Hematopoietic multipotent progenitor cell treated with erythropoietin and hydrocortisone succinate and interleukin-3 and kit ligand, for 6 days (in vitro differentiated cells): ENCODE data around the gene GYS1.
"Not testable (repeated sequence)": the region's sequence is repeated elsewhere in the genome, so short reads cannot be mapped to it uniquely, and the experiment has no call there.

Source experiments
- DNase-seq: peaks from one replicate; pipeline ENCODE4 v3.0.0-alpha.2; 2015

The GYS1 gene

DNA sequence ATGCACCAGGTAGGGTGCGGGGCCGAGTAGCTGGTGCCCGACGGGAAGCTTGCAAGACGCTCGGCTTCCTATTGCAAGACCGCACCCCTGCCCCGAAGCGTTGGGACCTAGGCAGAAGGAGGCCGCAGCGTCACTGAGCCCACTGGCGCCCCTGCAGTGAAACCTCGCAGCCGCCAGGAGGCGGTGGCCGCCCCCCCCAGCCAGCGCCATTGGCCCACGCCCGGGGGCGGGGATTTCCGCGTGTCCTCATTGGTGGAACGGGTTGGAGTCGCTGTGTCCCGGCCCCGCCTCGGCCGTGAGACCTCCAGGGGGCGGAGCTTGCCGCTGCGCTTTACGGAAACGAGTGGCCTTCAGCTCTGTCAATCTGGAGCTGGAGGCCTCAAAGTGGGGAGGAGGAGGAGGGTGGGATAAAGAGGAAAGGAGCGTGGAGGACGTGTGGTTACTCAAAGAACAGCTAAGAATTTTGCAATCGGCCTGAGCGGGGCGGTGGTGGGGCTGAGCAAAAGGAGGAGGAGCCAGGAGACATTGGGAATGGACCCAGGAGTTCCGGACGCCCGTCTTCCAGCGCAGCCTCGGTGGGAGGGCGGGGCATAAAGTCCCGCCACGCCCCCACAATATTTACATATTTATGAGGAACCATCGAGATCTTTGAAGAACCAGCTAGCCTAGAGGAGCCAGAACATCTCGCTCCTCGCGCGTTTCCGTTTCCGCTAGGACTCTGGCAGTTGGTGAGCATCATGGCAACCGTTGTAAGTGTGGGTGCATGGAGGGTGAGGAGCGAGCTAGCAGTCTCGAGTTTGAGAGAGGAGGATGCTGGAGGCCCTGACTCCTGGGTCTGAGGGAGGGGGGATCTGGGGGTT lies at the start of gene GYS1, which contains the start of gene RUVBL2:
Gene GYS1 (minus strand): TSS at position 135 of the 860 bp plus-strand sequence. CDS start 197 bp downstream, outside the sequence.
Gene RUVBL2 (plus strand): TSS at position 713 of the 860 bp plus-strand sequence. CDS start 25 bp downstream, at position 738.
- peak; percentile 100 for DNase-seq

DNA sequence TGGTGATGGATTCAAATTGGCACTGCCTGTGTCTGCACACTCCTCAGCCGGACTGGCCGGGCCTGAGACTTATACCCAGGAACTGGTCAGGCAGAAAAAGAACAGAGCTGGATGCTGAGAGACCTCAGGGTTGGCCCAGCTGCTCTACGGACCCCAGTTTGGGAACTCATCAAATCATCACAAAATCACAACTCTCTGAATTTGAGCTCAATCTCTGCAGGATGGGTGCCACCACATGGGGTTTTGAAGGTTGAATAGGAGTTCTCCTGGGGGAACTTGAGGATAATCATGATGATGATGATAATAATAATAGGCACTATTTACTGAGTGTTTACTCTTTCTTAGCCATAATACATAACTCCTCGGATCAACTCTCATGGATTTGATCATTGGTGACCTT lies 49.6 kb upstream of the GYS1 start:
- not testable (repeated sequence) for DNase-seq

DNA sequence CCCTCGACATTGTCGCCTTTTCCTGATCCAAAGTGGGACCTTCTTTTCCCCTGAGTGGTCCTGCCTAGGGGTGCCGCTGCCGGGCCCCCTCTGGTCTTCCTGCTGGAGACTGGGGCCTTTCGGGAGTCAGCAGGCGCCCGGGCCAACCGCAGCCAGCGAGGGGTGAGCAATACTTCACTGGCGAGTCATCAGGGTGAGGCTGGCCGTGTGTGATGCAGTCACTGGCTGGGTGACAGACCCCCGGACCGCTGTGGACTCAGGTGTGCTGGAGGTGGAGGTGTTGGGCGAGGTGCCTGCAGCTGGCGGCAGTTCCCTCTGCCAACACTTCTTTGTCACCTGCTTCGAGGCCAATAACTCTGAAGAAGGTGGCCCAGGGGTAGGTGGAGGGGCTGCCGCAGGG lies 49.1 kb upstream of the GYS1 start:
- no peak for DNase-seq

DNA sequence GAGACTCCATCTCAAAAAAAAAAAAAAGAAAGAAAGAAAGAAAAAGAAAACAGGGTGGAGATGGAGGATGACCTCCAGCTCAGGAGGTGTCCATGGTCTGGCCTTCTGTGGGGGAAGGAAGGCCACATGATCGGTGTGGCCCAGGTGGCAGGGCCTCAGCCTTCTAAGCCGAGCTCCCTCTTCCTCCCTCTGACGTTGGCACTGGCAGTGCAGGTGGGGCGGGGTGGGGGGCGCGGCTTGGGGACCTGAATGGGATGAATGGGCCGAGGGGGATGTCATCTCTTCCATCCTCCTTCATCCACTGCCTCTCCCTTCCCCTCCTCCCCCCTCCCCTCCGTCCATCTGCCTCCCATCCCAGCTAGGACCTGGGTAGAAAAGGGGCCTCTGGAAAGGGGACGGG lies 46.6 kb upstream of the GYS1 start:
- not testable (repeated sequence) for DNase-seq

DNA sequence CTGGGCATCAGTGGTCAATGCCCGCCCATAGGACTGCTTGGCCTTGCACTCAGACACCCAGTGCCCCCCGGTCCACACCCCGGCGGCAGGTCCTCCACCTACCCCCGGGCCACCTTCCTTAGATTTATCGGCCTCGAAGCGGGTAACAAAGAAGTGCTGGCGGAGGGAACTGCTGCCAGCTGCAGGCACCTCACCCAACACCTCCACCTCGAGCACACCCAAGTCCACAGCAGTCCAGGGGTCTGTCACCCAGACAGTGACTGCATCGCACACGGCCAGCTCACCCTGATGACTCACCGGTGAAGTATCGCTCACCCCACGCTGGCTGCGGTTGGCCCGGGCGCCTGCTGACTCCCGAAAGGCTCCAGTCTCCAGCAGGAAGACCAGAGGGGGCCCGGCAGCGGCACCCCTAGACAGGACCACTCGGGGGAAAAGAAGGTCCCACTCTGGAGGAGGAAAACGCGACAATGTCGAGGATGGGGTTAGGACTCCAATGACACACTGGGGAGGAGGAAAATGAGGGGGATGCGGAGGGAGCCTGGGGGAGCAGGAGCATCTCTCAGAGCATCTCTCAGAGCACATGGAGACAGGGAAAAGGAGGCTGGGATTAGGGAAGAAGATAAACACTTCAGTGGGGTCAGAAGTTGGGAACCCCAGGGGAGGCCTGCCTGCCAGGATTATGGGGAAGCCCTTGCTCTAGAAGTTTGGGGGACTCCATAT lies 45.6 kb upstream of the GYS1 start:
- DNase-seq = not testable (repeated sequence)

DNA sequence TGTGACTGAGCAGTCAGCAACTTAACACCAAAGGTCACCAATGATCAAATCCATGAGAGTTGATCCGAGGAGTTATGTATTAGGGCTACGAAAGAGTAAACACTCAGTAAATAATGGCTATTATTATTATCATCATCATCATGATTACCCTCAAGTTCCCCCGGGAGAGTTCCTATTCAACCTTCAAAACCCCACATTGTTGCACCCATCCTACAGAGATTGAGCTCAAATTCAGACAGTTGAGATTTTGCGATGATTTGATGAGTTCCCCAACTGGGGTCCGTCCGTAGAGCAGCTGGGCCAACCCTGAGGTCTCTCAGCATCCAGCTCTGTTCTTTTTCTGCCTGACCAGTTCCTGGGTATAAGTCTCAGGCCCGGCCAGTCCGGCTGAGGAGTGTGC lies 45.0 kb upstream of the GYS1 start:
- not testable (repeated sequence) for DNase-seq

DNA sequence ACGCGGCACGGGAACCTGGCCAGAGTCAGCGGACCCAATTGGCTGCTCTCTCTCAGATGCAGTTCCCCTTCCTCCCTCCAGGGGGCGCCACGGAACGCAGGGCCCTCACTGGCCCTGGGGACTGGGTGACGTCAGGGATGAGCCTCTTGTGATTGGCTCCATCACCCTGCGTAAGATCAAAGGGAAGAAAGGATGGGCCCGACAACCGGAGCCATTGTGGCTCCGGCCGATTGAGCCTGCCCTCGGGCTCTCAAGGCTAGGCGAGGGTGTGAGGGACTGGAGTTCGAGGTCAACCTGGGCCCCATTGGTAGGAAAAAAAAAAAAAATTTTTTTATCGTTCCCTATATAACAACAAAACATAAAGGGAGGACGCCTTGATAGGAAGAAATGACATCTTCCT lies 43.7 kb upstream of the GYS1 start, which contains the start of gene CGB1:
Gene CGB1 (minus strand): TSS at position 81 of the 400 bp plus-strand sequence. CDS start 184 bp downstream, outside the sequence.
- DNase-seq = peak; percentile 63

DNA sequence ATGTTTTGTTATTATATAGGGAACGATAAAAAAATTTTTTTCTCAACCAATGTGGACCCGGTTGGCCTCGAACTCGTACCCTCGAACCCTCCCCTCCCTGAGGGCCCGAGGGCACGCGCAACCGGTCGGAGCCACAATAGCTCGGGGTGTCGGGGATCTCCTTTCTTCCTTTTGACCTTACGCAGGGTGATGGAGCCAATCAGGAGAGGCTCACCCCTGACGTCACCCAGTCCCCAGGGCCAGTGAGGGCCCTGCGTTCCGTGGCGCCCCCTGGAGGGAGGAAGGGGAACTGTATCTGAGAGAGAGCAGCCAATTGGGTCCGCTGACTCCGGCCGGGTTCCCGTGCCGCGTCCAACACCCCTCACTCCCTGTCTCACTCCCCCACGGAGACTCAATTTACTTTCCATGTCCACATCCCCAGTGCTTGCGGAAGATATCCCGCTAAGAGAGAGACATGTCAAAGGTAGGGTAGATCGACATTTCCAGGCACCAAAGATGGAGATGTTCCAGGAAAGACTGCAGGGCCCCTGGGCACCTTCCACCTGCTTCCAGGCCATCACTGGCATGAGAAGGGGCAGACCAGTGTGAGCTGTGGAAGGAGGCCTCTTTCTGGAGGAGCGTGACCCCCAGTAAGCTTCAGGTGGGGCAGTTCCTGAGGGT lies 38.7 kb upstream of the GYS1 start, which contains the start of gene CGB2:
Gene CGB2 (plus strand): TSS at position 249 of the 660 bp plus-strand sequence. CDS start 206 bp downstream, at position 455.
- DNase-seq = peak; percentile 77

DNA sequence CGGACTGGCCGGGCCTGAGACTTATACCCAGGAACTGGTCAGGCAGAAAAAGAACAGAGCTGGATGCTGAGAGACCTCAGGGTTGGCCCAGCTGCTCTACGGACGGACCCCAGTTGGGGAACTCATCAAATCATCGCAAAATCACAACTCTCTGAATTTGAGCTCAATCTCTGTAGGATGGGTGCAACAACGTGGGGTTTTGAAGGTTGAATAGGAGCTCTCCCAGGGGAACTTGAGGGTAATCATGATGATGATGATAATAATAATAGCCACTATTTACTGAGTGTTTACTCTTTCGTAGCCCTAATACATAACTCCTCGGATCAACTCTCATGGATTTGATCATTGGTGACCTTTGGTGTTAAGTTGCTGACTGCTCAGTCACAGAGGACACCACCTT lies 37.2 kb upstream of the GYS1 start:
- DNase-seq = not testable (repeated sequence)

DNA sequence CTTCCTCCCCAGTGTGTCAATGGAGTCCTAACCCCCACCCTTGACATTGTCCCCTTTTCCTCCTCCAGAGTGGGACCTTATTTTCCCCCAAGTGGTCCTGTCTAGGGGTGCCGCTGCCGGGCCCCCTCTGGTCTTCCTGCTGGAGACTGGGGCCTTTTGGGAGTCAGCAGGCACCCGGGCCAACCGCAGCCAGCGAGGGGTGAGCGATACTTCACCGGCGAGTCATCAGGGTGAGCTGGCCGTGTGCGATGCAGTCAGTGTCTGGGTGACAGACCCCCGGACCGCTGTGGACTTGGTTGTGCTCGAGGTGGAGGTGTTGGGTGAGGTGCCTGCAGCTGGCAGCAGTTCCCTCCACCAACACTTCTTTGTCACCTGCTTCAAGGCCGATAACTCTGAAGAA lies 36.6 kb upstream of the GYS1 start:
- DNase-seq = not testable (repeated sequence)

DNA sequence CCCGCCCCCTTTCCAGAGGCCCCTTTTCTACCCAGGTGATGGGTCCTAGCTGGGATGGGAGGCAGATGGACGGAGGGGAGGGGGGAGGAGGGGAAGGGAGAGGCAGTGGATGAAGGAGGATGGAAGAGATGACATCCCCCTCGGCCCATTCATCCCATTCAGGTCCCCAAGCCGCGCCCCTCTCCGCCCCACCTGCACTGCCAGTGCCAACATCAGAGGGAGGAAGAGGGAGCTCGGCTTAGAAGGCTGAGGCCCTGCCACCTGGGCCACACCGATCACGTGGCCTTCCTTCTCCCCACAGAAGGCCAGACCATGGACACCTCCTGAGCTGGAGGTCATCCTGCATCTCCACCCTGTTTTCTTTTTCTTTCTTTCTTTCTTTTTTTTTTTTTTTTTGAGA lies 35.6 kb upstream of the GYS1 start:
- not testable (repeated sequence) for DNase-seq

DNA sequence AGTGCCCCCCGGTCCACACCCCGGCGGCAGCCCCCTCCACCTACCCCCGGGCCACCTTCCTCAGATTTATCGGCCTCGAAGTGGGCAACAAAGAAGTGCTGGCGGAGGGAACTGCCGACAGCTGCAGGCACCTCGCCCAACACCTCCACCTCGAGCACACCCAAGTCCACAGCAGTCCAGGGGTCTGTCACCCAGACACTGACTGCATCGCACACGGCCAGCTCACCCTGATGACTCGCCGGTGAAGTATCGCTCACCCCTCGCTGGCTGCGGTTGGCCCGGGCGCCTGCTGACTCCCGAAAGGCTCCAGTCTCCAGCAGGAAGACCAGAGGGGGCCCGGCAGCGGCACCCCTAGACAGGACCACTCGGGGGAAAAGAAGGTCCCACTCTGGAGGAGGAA lies 32.5 kb upstream of the GYS1 start:
- not testable (repeated sequence) for DNase-seq

DNA sequence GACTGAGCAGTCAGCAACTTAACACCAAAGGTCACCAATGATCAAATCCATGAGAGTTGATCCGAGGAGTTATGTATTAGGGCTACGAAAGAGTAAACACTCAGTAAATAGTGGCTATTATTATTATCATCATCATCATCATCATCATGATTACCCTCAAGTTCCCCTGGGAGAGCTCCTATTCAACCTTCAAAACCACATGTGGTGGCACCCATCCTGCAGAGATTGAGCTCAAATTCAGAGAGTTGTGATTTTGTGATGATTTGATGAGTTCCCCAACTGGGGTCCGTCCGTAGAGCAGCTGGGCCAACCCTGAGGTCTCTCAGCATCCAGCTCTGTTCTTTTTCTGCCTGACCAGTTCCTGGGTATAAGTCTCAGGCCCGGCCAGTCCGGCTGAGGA lies 32.0 kb upstream of the GYS1 start:
- not testable (repeated sequence) for DNase-seq

DNA sequence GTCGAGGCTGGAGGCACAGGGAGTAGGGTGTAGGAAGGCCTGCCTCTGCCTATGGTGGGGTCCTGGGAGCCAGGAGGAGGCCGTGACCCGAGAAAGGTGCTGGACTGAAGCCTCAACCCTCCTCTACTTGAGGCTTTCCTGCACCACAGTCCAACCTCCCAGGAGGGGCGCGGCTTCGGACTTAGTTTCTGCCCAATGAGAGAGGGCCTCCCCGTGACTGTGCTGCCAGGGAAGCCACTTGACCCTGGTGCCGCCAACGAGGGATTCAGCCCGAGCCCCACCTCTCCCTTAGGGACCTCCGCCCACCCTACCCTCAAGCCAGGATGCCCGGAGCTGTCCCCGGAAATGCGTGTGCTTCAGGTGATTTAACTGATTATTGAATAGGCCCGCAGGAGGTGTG lies 31.1 kb upstream of the GYS1 start, which contains the start of gene CGB3:
Gene CGB3 (minus strand): TSS at position 101 of the 400 bp plus-strand sequence. CDS start 362 bp downstream, outside the sequence.
- not testable (repeated sequence) for DNase-seq

DNA sequence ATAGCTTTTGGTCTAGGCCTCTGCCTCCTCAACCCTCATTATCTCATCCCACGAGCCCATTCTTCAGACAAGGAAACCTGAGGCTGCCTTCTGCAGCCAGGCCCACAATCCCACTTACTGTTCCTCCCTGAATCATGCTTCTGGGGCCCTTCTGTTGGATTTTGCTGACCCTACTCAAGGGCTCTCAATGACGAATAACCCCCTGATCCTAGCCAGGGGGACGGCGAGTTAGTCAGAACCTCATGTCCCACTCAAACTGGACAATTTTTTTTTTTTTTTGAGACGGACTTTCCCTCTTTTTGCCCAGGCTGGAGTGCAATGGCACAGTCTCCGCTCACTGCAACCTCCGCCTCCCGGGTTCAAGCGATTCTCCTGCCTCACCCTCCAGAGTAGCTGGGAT lies 29.0 kb upstream of the GYS1 start:
- no peak for DNase-seq

DNA sequence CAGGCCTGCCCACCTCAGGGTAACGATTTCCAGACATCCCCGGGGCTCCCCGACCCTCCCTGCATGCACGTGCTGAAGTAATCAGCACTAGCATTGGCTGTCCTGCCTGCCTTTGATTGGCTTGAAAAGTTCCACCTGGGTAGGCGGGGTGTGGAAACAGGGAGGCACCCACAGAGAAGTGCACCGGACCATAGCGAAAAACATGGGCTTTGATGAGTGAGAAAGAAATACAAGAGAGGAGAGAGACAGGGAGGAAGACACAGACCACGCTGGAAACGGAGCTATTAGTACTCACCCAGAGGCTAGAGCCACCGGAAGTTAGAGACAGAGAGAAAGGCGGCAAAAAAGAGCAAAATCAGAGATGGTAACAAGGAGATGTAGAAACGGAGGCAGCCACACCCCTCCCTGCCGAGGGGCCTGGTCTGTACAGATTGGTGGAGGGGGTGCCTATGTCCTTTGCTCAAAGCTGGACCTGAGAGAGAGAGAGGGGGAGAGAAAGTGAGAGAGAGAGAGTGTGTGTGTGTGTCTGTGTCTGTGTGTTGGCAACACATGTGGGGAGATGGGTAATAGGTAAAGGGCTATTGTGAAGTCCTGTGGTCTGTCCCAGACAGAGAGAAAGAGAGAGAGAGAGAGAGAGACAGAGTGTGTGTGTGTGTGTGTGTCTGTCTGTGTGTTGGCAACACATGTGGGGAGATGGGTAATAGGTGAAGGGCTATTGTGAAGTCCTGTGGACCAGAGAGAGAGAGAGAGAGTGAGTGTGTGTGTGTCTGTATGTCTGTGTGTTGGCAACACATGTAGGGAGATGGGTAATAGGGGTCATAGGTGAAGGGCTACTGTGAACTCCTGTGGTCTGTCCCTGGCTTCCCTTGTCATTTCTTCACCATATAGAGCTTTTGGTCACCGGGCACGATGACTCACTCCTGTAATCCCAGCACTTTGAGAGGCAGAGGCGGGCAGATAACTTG lies 28.1 kb upstream of the GYS1 start:
- DNase-seq = peak; percentile 18

DNA sequence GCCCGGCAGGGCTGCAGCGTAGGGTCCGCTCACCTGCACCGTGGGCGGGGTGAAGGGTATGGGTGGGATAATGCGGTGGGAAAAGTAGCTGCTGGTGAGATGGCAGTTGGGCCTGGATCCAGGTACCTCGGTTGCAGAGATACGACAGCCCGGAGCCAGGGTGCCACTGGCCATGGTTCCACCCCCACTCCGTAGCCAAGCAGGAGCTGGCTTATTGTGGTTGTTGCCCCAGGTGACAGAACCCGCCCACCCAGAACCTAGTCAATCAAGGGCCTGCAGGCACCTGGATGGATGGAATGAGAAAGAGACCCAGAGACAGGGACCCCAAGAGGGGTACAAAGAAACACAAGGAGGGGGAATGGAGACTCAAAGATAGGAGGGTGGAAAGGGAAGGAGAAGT lies 27.2 kb upstream of the GYS1 start:
- DNase-seq = no peak

DNA sequence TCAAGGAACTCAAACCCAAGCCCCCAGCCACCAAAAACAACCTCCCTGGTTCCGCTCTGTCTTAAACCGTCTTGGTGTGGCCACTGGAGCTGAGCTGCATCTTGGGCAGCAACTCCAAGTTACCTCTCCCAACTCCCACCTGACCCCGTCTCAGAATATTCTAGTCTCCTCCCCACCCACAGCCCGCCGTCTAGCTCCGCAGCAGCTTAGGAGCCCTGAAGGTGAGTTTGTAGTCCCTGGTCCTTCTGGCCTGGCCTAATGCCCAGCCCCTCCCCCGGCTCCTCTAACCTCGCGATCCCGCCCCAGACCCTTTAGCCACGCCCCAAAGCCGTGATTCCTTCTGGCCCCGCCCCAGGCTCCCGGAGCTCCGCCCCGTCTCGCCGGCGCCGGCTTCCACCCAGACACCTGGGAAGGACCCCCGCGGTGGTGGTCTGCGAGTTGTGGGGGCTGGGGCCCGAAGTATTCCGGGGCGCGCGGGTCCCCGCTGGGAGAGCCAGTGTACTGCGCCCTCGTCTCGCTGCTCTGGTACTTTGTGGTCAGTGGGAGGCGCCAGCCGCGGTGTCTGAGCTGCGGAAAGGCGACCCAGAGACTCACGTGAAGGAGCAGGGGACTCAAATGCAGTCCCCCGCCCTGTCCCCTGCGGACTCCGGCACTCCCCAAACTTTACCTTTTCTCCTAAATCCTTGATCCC lies 26.3 kb upstream of the GYS1 start:
- peak; percentile 71 for DNase-seq

DNA sequence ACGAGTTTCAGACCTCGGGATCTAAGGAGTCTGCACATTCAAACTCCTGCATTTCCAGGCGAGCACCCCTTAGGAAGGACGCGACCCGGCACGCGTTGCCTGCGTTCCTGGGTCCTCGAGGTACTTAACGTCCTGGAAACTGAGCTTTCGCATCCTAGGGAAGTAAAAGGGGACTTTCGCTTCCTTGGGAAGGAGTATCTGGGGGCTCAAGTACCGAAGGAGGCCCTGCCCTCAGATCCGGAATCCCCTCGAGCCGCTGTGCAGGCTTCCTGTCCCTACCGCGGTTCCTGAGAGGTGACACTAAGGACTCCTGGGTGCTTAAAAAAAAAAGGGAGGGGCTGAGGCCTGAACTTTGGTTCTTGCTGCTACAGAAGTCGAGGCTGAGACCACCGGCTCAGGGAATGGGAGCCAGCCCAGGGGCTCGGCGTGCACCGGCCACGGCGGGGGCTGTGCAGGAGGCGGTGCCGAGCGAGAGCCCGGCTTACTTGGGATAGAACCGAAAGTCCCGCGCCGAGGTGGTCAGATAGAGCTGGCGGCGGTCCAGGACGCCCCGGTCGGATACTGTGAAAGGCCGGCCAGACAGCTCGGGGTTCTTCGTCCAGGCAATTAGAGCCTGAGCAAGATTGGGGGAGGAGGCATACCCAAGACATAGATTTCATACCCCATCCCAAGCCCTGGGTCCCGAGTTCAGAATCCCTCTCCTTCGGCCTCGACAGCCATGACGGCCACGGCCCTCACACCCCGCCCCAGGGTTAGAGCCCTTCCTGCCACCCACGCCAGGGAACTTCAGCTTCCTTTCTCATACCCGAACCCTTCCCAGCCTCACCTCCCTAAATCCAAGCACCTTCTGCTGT lies 25.5 kb upstream of the GYS1 start:
- peak; percentile 47 for DNase-seq
